GM12875 (cell line): ENCODE results near the gene GRID1.

Experiments
- H3K4me3 ChIP-seq: one replicate; pipeline ENCODE4 v1.5.1; 2011; ENCODE audit warnings: low read depth, low read length, control low read depth
- TF ChIP-seq, protein P1 (sequence below): IDR thresholded peaks from 2 replicates; pipeline ENCODE4 v1.5.1; 2011; ENCODE audit warnings: low read depth, mild to moderate bottlenecking, control low read depth, inconsistent platforms, low read length, moderate library complexity, borderline replicate concordance; ENCODE audit not compliant: insufficient read depth

Gene GRID1

GRCh38 chr10:86357676-86358075 is 8.9 kb downstream of the GRID1 start:
- TF ChIP-seq, protein P1, sequence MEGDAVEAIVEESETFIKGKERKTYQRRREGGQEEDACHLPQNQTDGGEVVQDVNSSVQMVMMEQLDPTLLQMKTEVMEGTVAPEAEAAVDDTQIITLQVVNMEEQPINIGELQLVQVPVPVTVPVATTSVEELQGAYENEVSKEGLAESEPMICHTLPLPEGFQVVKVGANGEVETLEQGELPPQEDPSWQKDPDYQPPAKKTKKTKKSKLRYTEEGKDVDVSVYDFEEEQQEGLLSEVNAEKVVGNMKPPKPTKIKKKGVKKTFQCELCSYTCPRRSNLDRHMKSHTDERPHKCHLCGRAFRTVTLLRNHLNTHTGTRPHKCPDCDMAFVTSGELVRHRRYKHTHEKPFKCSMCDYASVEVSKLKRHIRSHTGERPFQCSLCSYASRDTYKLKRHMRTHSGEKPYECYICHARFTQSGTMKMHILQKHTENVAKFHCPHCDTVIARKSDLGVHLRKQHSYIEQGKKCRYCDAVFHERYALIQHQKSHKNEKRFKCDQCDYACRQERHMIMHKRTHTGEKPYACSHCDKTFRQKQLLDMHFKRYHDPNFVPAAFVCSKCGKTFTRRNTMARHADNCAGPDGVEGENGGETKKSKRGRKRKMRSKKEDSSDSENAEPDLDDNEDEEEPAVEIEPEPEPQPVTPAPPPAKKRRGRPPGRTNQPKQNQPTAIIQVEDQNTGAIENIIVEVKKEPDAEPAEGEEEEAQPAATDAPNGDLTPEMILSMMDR: no peak
- no peak overlapping the region for H3K4me3 ChIP-seq

DNA sequence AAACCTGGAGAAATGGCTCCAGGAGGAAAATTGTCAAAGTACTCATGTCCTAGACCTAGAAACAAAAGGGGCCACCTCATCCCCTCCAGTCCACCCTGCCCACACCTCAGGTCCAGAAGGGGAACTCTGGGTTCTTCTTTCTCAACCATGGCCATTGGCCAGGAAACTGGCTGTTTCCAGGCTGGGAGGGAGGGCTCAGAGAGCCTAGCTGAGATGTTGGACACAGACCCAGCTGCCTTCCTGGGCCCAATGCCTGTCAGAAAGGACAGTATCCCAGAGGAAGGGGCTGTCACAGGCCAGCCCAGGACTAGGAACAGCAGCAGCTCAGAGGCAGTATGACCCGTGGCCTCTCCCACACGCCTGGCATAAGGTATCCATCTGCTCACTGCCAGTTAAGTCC is 9.6 kb downstream of the GRID1 start:
- TF ChIP-seq, protein P1: no peak
- H3K4me3 ChIP-seq: no peak overlapping the region

- TF ChIP-seq, protein P1: no peak
- H3K4me3 ChIP-seq: no peak overlapping the region
These were observed 10.3 kb downstream of the GRID1 start for GRCh38 chr10:86356296-86356695.

DNA sequence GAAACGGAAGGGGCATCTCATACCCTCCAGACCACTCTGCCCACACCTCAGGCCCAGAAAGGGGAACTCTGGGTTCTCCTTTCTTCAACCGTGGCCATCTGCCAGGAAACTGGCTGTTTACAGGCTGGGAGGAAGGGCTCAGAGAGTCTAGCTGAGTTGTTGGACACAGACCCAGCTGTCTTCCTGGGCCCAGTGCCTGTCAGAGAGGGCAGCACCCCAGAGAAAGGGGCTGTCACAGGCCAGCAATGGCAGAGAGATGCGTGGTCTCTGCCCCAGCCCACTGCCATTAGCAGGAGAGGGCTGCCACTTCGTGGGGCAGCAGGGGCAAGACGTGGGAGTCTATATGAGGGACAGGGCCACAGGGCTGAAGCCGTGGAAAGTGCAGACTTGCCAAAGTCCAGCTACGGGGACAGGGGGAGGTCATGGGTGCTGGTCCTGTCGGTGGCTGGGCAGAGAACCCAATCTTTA is 11.0 kb downstream of the GRID1 start:
- TF ChIP-seq, protein P1: no peak
- H3K4me3 ChIP-seq: no peak overlapping the region

- TF ChIP-seq, protein P1: no peak
- no peak overlapping the region for H3K4me3 ChIP-seq
These were observed 11.6 kb downstream of the GRID1 start for GRCh38 chr10:86354761-86355540.

- H3K4me3 ChIP-seq: no peak overlapping the region
- TF ChIP-seq, protein P1: no peak
These were observed 12.8 kb downstream of the GRID1 start for GRCh38 chr10:86353506-86354485.

DNA sequence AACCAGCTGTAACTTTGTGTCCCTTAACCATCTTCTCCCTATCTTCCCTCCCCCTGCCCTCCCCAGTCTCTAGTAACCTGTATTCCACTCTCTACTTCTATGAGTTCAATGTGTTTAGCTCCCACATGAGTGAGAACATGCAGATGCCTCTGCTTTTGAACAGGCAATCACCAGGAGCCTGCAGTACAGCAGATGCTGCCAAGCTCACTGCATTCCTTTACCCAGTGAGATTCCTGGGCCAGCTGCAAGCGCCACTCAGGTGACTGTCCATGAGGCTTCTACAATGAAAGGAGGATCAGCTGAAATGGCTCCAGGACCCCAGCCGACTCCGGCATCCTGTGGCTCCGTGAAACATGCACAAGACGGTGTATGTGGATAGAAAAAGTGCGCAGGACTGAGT is 15.7 kb downstream of the GRID1 start:
- TF ChIP-seq, protein P1: no peak
- no peak overlapping the region for H3K4me3 ChIP-seq
